Measurements from ENCODE around the gene ADSS2.

GRCh38 chr1:244494653-244495052 is 42.9 kb upstream of the ADSS2 start:
- TF ChIP-seq EZH2 (IDR thresholded peaks at IDR 0.05; ENCODE audit: borderline replicate concordance, low read depth, low read length, severe bottlenecking) (no peak), CTCF (IDR thresholded peaks at IDR 0.05; ENCODE audit: extremely low read depth in 1 of 2, insufficient read depth in 1 of 2, low read depth in 1 of 2, low read length in 2 of 2) (no peak), POLR2A (IDR thresholded peaks at IDR 0.05; ENCODE audit: low read depth, low read length) (no peak), MAX (IDR thresholded peaks at IDR 0.05; ENCODE audit: insufficient read depth, insufficient read length) (no peak), MYC (IDR thresholded peaks at IDR 0.05; ENCODE audit: low read depth, low read length) (no peak)
